ENCODE measurements around the gene FIZ1.

FIZ1 gene

DNA sequence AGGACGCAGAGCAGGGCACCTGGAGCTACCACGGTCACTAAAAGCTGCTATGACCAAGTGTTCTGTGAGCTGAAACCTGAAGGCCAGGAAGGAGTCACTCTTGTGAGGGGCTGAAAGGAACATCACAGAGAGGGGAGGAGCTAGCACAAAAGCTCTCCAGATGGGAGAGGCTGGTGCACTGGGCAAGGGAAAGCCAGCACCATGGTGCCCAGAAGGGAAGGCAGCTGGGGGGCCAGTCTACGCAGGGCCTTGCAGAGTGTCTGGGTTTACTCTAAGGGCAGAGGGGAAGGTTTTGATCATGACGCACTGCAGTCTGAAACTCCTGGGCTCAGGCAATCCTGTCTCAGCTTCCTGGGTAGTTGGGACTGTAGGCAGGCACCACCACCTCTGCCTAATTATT lies 37.4 kb upstream of the FIZ1 start:
- Histone ChIP-seq H3K27ac (replicated peaks) (no peak overlapping the region; the same call in 1 of the 2 replicates), H3K27me3 (ENCODE audit: insufficient read depth, poor library complexity, severe bottlenecking) (no peaks in the 10 kb centered on the region), H3K4me3 (replicated peaks; ENCODE audit: insufficient read depth, low read length) (no peak overlapping the region)
- TF ChIP-seq SPI1 (IDR thresholded peaks at IDR 0.05; ENCODE audit: borderline replicate concordance, low read depth) (no peak), GABPA (IDR thresholded peaks at IDR 0.05; ENCODE audit: low read depth) (no peak), POLR2AphosphoS5 (IDR thresholded peaks at IDR 0.05; ENCODE audit: low read depth) (no peak)
- TF ChIP-seq, protein P1, sequence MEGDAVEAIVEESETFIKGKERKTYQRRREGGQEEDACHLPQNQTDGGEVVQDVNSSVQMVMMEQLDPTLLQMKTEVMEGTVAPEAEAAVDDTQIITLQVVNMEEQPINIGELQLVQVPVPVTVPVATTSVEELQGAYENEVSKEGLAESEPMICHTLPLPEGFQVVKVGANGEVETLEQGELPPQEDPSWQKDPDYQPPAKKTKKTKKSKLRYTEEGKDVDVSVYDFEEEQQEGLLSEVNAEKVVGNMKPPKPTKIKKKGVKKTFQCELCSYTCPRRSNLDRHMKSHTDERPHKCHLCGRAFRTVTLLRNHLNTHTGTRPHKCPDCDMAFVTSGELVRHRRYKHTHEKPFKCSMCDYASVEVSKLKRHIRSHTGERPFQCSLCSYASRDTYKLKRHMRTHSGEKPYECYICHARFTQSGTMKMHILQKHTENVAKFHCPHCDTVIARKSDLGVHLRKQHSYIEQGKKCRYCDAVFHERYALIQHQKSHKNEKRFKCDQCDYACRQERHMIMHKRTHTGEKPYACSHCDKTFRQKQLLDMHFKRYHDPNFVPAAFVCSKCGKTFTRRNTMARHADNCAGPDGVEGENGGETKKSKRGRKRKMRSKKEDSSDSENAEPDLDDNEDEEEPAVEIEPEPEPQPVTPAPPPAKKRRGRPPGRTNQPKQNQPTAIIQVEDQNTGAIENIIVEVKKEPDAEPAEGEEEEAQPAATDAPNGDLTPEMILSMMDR (IDR thresholded peaks at IDR 0.05; ENCODE audit: insufficient read depth, low read length) = no peak
- DNase-seq (ENCODE audit: low read depth in 1 of 2, low spot score in 1 of 2) = no peak

DNA sequence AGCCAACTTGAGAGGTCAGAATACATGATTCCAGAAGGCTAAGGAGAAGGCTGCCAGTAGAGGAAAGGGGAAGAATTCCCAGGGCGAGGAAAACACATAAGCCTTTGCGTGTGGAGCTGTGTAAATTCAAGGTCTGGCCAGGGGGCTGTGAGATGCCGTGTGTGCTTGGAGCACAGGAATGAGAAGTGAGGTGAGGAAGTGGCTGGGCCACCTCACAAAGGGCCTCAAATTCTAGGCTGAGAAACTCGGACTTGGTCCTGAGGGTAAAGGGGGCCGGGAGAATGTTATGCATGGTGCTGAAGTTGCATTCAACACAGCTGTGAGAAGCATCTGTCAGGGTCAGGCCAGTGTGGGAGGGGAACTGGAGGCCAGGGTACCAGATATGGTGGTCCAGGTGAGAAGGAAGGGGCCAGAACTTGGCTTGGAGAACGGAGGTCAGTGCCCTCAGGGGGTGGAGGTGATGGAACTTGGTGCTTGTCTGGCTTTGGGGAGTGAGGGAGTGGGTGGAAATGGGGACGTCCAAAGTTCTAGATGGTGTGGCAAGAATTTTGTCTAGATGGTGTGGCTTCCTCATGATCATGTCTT lies 36.6 kb upstream of the FIZ1 start:
- TF ChIP-seq, protein P1 (IDR thresholded peaks at IDR 0.05; ENCODE audit: insufficient read depth, low read length) = no peak
- TF ChIP-seq SPI1 (IDR thresholded peaks at IDR 0.05; ENCODE audit: borderline replicate concordance, low read depth) (0 out of 2 replicates have a peak, but pooled peaks have one; percentile 57), POLR2AphosphoS5 (IDR thresholded peaks at IDR 0.05; ENCODE audit: low read depth) (no peak)
- H3K27ac ChIP-seq (replicated peaks) = peak overlapping the region; percentile 90
- no peaks in the 10 kb centered on the region for H3K27me3 ChIP-seq (ENCODE audit: insufficient read depth, poor library complexity, severe bottlenecking)
- DNase-seq (ENCODE audit: low read depth in 1 of 2, low spot score in 1 of 2) = no peak
- peak overlapping the region; percentile 83 for H3K4me3 ChIP-seq (replicated peaks; ENCODE audit: insufficient read depth, low read length)

DNA sequence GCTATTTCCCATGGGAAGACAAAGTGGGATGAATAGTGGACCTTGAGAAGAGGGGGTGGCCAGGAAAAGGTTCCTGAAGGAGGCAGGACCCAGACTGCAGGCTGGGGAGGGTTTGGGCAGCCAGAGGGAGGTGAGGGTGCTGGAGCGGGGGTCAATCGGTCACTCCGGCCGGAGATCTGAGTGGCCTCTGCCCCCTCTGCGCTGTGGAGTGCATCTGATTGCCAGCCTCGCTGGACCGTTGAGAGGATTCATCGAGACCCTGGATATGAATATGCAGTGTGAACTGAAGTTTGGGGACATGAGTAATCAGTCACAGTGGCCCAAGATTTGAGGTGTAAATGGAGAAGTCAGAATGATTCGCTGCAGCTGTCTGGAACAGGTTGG lies 36.0 kb upstream of the FIZ1 start:
- H3K27ac ChIP-seq (replicated peaks) = peak overlapping the region; percentile 90
- no peaks in the 10 kb centered on the region for H3K27me3 ChIP-seq (ENCODE audit: insufficient read depth, poor library complexity, severe bottlenecking)
- peak overlapping the region; percentile 83 for H3K4me3 ChIP-seq (replicated peaks; ENCODE audit: insufficient read depth, low read length)
- TF ChIP-seq, protein P1 (IDR thresholded peaks at IDR 0.05; ENCODE audit: insufficient read depth, low read length) = no peak
- TF ChIP-seq SPI1 (IDR thresholded peaks at IDR 0.05; ENCODE audit: borderline replicate concordance, low read depth) = peak; percentile 38; the same call in 1 of the 2 replicates
- no peak for DNase-seq (ENCODE audit: low read depth in 1 of 2, low spot score in 1 of 2)

DNA sequence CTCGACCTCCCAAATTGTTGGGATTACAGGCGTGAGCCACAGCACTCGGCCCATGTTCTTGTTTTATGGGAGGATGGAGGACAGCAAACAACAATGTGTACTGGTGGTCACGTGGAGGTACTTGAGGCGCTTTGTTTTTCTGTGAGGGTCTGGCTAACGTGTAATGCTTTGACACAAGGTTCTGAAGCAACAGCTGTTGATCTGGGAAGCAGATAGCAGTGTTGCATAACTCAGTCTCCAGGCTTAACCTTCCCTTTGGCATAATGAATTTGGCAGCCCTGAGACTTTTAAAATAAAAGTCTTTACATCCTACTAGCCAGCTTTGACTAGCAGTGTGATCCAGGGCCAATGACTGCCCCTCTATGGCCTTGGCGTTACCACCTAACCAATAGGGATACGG lies 34.5 kb upstream of the FIZ1 start:
- no peaks in the 10 kb centered on the region for H3K27me3 ChIP-seq (ENCODE audit: insufficient read depth, poor library complexity, severe bottlenecking)
- TF ChIP-seq POLR2AphosphoS5 (IDR thresholded peaks at IDR 0.05; ENCODE audit: low read depth) = no peak
- TF ChIP-seq SPI1 (IDR thresholded peaks at IDR 0.05; ENCODE audit: borderline replicate concordance, low read depth) = no peak
- TF ChIP-seq, protein P1 (IDR thresholded peaks at IDR 0.05; ENCODE audit: insufficient read depth, low read length) = no peak
- no peak for TF ChIP-seq GABPA (IDR thresholded peaks at IDR 0.05; ENCODE audit: low read depth)
- TF ChIP-seq, protein P2, sequence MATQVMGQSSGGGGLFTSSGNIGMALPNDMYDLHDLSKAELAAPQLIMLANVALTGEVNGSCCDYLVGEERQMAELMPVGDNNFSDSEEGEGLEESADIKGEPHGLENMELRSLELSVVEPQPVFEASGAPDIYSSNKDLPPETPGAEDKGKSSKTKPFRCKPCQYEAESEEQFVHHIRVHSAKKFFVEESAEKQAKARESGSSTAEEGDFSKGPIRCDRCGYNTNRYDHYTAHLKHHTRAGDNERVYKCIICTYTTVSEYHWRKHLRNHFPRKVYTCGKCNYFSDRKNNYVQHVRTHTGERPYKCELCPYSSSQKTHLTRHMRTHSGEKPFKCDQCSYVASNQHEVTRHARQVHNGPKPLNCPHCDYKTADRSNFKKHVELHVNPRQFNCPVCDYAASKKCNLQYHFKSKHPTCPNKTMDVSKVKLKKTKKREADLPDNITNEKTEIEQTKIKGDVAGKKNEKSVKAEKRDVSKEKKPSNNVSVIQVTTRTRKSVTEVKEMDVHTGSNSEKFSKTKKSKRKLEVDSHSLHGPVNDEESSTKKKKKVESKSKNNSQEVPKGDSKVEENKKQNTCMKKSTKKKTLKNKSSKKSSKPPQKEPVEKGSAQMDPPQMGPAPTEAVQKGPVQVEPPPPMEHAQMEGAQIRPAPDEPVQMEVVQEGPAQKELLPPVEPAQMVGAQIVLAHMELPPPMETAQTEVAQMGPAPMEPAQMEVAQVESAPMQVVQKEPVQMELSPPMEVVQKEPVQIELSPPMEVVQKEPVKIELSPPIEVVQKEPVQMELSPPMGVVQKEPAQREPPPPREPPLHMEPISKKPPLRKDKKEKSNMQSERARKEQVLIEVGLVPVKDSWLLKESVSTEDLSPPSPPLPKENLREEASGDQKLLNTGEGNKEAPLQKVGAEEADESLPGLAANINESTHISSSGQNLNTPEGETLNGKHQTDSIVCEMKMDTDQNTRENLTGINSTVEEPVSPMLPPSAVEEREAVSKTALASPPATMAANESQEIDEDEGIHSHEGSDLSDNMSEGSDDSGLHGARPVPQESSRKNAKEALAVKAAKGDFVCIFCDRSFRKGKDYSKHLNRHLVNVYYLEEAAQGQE (IDR thresholded peaks at IDR 0.05; ENCODE audit: insufficient replicate concordance, low read depth) = no peak
- H3K27ac ChIP-seq (replicated peaks) = peak overlapping the region; percentile 90
- DNase-seq (ENCODE audit: low read depth in 1 of 2, low spot score in 1 of 2) = peak in 1 of 2 experiments; percentile 43
- H3K4me3 ChIP-seq (replicated peaks; ENCODE audit: insufficient read depth, low read length) = no peak overlapping the region
